ENCODE results near the gene SPAG16. TPM values are rescaled to one million over a fixed set of nuclear protein-coding genes. Genes with fewer than 3 reads are reported as not detected.
A peak's percentile ranks its signal among the peaks of the same experiment; 100 is the strongest.

SPAG16 gene
- total RNA-seq, 1 experiment from 2014 or later = 17.2 TPM

- no peaks in the 10 kb centered on the region for H3K9me2 ChIP-seq (replicated peaks; ENCODE audit: low read length)
- ATAC-seq = peak; percentile 31; the same call in 1 of the 2 replicates
- peak; percentile 62 for DNase-seq
- no peaks in the 10 kb centered on the region for H4K20me1 ChIP-seq (ENCODE audit: low read length)
- H3K4me2 ChIP-seq (ENCODE audit: low read length) = no peak overlapping the region
- H3K36me3 ChIP-seq (ENCODE audit: low read depth, low read length) = no peaks in the 10 kb centered on the region
- H3K9ac ChIP-seq (ENCODE audit: low read length) = no peak overlapping the region
- no peaks in the 10 kb centered on the region for H3K27me3 ChIP-seq (ENCODE audit: low read length)
- H2AFZ ChIP-seq (ENCODE audit: low read length) = no peak overlapping the region
- ChIA-PET POLR2A (ENCODE audit: unreplicated experiment) (no interaction called here), CTCF (no interaction called here)
- no peak overlapping the region for H3K4me3 ChIP-seq (ENCODE audit: low read length)
- H3F3A ChIP-seq (ENCODE audit: low read length, unreplicated experiment) = no peaks in the 10 kb centered on the region
- BruUV-seq (replicated peaks) = no TSS peak
- no peaks in the 10 kb centered on the region for H3K79me2 ChIP-seq (ENCODE audit: low read length)
- peaks cover 12% of the 10 kb centered on the region for H3K4me1 ChIP-seq (ENCODE audit: insufficient read depth, low read length)
- H3K9me3 ChIP-seq (ENCODE audit: low read length) = no peaks in the 10 kb centered on the region
- H3K27ac ChIP-seq (ENCODE audit: low read length) = no peak overlapping the region
- intact Hi-C loops (cut with micrococcal nuclease) = loop anchor here (1.0 to 10.0 kb wide), 2 partner anchors 130 to 683 kb away; no protein-coding TSS in a partner anchor
- TF ChIP-seq CTCF (conservative IDR thresholded peaks at IDR 0.05; ENCODE audit: low read depth, low read length) (peak; percentile 68), EZH2 (IDR thresholded peaks at IDR 0.05; ENCODE audit: low read length, unreplicated experiment) (no peak)
Observed at GRCh38 chr2:213934560-213934959, 650.3 kb downstream of the SPAG16 start.

DNA sequence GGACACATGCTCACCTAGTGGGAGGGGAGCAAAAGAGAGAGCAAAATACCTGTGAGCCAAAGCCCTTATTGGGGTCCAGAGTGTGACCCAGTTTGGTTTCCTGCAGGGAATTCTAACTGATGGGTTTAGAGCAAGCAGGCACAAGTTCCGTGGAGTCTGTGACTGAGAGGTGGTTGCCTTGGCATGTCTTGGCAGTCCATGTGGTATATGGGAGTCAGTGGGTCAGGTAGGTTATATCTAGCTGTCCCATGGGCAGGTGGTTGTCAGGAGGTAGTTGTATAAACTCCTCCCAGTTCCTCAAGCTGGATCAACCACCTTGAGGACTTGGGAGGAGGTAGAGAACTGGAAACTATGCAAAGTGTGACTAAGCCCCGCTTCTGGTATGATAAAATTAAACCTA is 673.8 kb downstream of the SPAG16 start:
- Histone ChIP-seq H2AFZ (ENCODE audit: low read length) (peak overlapping the region; percentile 30; the same call in 1 of the 2 replicates), H3F3A (ENCODE audit: low read length, unreplicated experiment) (no peaks in the 10 kb centered on the region), H3K79me2 (ENCODE audit: low read length) (no peaks in the 10 kb centered on the region), H4K20me1 (ENCODE audit: low read length) (no peaks in the 10 kb centered on the region), H3K27ac (ENCODE audit: low read length) (no peak overlapping the region), H3K4me2 (ENCODE audit: low read length) (no peak overlapping the region), H3K4me3 (ENCODE audit: low read length) (no peak overlapping the region), H3K9me2 (replicated peaks; ENCODE audit: low read length) (no peaks in the 10 kb centered on the region), H3K9me3 (ENCODE audit: low read length) (no peaks in the 10 kb centered on the region), H3K27me3 (ENCODE audit: low read length) (no peaks in the 10 kb centered on the region), H3K9ac (ENCODE audit: low read length) (no peak overlapping the region), H3K4me1 (ENCODE audit: insufficient read depth, low read length) (no peaks in the 10 kb centered on the region), H3K36me3 (ENCODE audit: low read depth, low read length) (no peaks in the 10 kb centered on the region)
- no TSS peak for BruUV-seq (replicated peaks)
- DNase-seq (no peak), ATAC-seq (no peak)
- intact Hi-C loops (cut with micrococcal nuclease) = no loop called here
- TF ChIP-seq EZH2phosphoT487 (IDR thresholded peaks at IDR 0.05; ENCODE audit: borderline replicate concordance, low read length) (no peak), EZH2 (IDR thresholded peaks at IDR 0.05; ENCODE audit: low read length, unreplicated experiment) (no peak), CTCF (conservative IDR thresholded peaks at IDR 0.05; ENCODE audit: low read depth, low read length) (no peak)
- POLR2A ChIA-PET (ENCODE audit: unreplicated experiment) = interaction anchor here (0.6 kb wide), 1 partner anchor 658 kb away, joined by 8 read pairs; no protein-coding TSS in a partner anchor
- CTCF ChIA-PET = no interaction called here

GRCh38 chr2:213959589-213959988 is 675.3 kb downstream of the SPAG16 start:
- H3K27me3 ChIP-seq (ENCODE audit: low read length) = no peaks in the 10 kb centered on the region
- POLR2A ChIA-PET (ENCODE audit: unreplicated experiment) = no interaction called here
- CTCF ChIA-PET = no interaction called here
- BruUV-seq (replicated peaks) = no TSS peak
- no peak overlapping the region for H3K27ac ChIP-seq (ENCODE audit: low read length)
- no peak overlapping the region for H2AFZ ChIP-seq (ENCODE audit: low read length)
- H3K9me3 ChIP-seq (ENCODE audit: low read length) = no peaks in the 10 kb centered on the region
- no peaks in the 10 kb centered on the region for H3K4me1 ChIP-seq (ENCODE audit: insufficient read depth, low read length)
- H3K9me2 ChIP-seq (replicated peaks; ENCODE audit: low read length) = no peaks in the 10 kb centered on the region
- no peaks in the 10 kb centered on the region for H3F3A ChIP-seq (ENCODE audit: low read length, unreplicated experiment)
- TF ChIP-seq EZH2phosphoT487 (IDR thresholded peaks at IDR 0.05; ENCODE audit: borderline replicate concordance, low read length) (no peak), EZH2 (IDR thresholded peaks at IDR 0.05; ENCODE audit: low read length, unreplicated experiment) (no peak), CTCF (conservative IDR thresholded peaks at IDR 0.05; ENCODE audit: low read depth, low read length) (no peak)
- DNase-seq = no peak
- no peak overlapping the region for H3K4me2 ChIP-seq (ENCODE audit: low read length)
- no peaks in the 10 kb centered on the region for H4K20me1 ChIP-seq (ENCODE audit: low read length)
- no peaks in the 10 kb centered on the region for H3K36me3 ChIP-seq (ENCODE audit: low read depth, low read length)
- H3K79me2 ChIP-seq (ENCODE audit: low read length) = no peaks in the 10 kb centered on the region
- intact Hi-C loops (cut with micrococcal nuclease) = no loop called here
- no peak overlapping the region for H3K9ac ChIP-seq (ENCODE audit: low read length)
- no peak for ATAC-seq
- H3K4me3 ChIP-seq (ENCODE audit: low read length) = no peak overlapping the region
